ENCODE measurements around the gene HOXC5. TPM values are rescaled to one million over a fixed set of nuclear protein-coding genes. Genes with fewer than 3 reads are reported as not detected.

HOXC5 gene
- total RNA-seq, 1 experiment from 2014 or later: not detected

- peaks cover 96% of the 10 kb centered on the region for H3K27me3 ChIP-seq (ENCODE audit: insufficient read depth, low read length)
- H3K27me3 Mint-ChIP-seq (ENCODE audit: low read depth): peaks cover 100% of the 10 kb centered on the region
- H3K27ac ChIP-seq (ENCODE audit: insufficient read length, low read depth, low read length): no peak overlapping the region
- H3K79me1 ChIP-seq (ENCODE audit: insufficient read depth, low read depth, low read length, poor library complexity, severe bottlenecking): no peaks in the 10 kb centered on the region
- H4K20me1 ChIP-seq (ENCODE audit: control insufficient read depth, insufficient read depth, insufficient read length): no peaks in the 10 kb centered on the region
- no peak overlapping the region for H2BK5ac ChIP-seq (ENCODE audit: insufficient read length, low read length)
- TF ChIP-seq CTCF (conservative IDR thresholded peaks at IDR 0.05): peak; percentile 96
- H3K18ac ChIP-seq (ENCODE audit: insufficient read length, low read depth, low read length): no peak overlapping the region
- DNase-seq: peak; percentile 92
- no peak overlapping the region for H4K91ac ChIP-seq (ENCODE audit: insufficient read length, low read depth, low read length)
- no peak overlapping the region for H4K5ac ChIP-seq (ENCODE audit: insufficient read length, low read depth, low read length)
- no peak overlapping the region for H2AK5ac ChIP-seq (ENCODE audit: insufficient read length, low read length)
- no peak overlapping the region for H2BK15ac ChIP-seq (ENCODE audit: low read depth, low read length)
- H3T11ph ChIP-seq (ENCODE audit: low read length): no peak overlapping the region
- H3K79me2 ChIP-seq (ENCODE audit: insufficient read depth, low read length): no peaks in the 10 kb centered on the region
- no peak overlapping the region for H2BK12ac ChIP-seq (ENCODE audit: insufficient read length, low read depth, low read length)
- no peak overlapping the region for H3K4ac ChIP-seq (ENCODE audit: low read depth, low read length)
- H3K4me1 Mint-ChIP-seq: peaks cover 7 to 26% of the 10 kb centered on the region in 2 experiments
- no peak overlapping the region for H3K9ac ChIP-seq (ENCODE audit: extremely low read depth, insufficient read length, low read length)
- no peak overlapping the region for H2AFZ ChIP-seq (ENCODE audit: low read length)
- H3K23ac ChIP-seq (ENCODE audit: insufficient read length, low read depth, low read length): no peak overlapping the region
- H3K23me2 ChIP-seq (ENCODE audit: insufficient read length, low read depth, low read length, poor library complexity, severe bottlenecking): no peaks in the 10 kb centered on the region
- no peak overlapping the region for H3K14ac ChIP-seq (ENCODE audit: insufficient read depth, low read length)
- H3K9me3 Mint-ChIP-seq: peaks cover 4 to 7% of the 10 kb centered on the region in 2 experiments; a peak in 3 of 5 replicates
- WGBS (ENCODE audit: extremely low coverage, insufficient read length, low lambda C conversion rate): no CpG with 5 or more reads among the region's 39 CpGs
- peak overlapping the region in 1 of 2 experiments; percentile 2; a peak in 1 of 5 replicates for H3K4me3 Mint-ChIP-seq
- H3K36me3 Mint-ChIP-seq (ENCODE audit: insufficient read depth in 1 of 3, low read depth in 3 of 3): no peaks in the 10 kb centered on the region
- H3K56ac ChIP-seq (ENCODE audit: insufficient read length, low read depth, low read length): no peak overlapping the region
- no peak overlapping the region for H2BK120ac ChIP-seq (ENCODE audit: low read depth, low read length, poor library complexity, severe bottlenecking)
- no peak overlapping the region for H3K4me2 ChIP-seq (ENCODE audit: insufficient read depth, insufficient read length, low read length)
- H3K27ac Mint-ChIP-seq: no peak overlapping the region; a peak in 1 of 7 replicates
- H3K9me3 ChIP-seq (ENCODE audit: control insufficient read depth, low read depth, low read length): no peaks in the 10 kb centered on the region
- no peak overlapping the region for H2BK20ac ChIP-seq (ENCODE audit: low read depth, low read length, poor library complexity, severe bottlenecking)
- no peaks in the 10 kb centered on the region for H3K4me1 ChIP-seq (ENCODE audit: insufficient read depth, low read length)
- H4K8ac ChIP-seq (replicated peaks; ENCODE audit: insufficient read length, low read depth, low read length): no peak overlapping the region
These were observed 26.8 kb upstream of the HOXC5 start for GRCh38 chr12:54005853-54006558.
